ENCODE results near the gene PGBD5.
A peak's percentile ranks its signal among the peaks of the same experiment; 100 is the strongest.

PGBD5 gene

GRCh38 chr1:230371923-230372703 lies 54.0 kb downstream of the PGBD5 start:
- DNase-seq, result no peak

DNA sequence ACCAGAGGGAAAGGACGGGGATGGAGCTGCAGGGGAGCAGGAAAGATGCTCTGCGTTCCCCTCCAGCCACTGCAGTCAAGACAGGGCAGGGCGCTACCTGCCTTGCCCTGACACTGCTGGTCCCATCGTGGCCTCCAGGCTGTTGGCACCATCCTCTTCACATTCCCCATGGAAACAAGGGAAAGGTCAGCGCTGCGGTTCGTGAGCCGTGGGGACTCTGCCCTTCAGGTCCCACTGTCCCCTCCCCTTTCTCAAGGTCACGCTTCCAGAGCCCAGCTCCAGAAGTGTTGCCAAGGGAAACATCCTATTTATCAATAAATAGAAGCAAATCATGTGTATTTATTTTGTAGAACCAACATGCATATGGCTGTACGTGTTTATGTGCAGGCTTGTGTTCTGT lies 56.0 kb downstream of the PGBD5 start:
- DNase-seq, result no peak

- DNase-seq, result no peak
These were observed 57.3 kb downstream of the PGBD5 start for GRCh38 chr1:230368871-230369270.

- no peak for DNase-seq
These were observed 57.8 kb downstream of the PGBD5 start for GRCh38 chr1:230368363-230368762.

- no peak for DNase-seq
These were observed 59.6 kb downstream of the PGBD5 start for GRCh38 chr1:230366504-230366915.

DNA sequence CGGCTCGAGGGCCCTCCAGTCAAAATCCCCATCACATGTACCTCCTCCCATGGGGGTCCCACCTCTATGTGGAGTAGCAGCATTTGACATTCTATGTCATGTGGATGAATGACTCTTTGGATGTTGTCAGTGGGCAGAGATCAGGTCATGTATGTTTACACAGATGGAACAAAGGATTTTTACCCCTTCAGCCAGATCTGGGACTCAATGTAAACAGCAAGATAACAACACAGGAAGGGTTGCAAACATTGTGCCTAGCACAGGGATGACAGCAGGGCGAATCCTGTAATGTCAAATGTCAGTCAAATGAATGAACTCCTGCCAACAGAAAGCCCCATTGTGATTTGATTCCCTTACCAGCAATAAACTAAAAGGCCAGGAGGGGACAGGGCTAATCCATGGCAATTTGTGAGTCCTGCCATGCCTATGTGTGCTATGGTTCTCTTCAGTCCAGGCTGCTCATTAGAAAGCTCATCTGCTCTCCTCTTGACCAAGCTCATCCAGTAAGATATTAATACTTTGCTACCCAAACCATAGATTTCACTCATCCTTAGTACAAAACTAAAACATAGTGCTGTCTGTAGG lies 60.3 kb downstream of the PGBD5 start:
- no peak for DNase-seq

- no peak for DNase-seq
These were observed 63.2 kb downstream of the PGBD5 start for GRCh38 chr1:230362949-230363348.

DNA sequence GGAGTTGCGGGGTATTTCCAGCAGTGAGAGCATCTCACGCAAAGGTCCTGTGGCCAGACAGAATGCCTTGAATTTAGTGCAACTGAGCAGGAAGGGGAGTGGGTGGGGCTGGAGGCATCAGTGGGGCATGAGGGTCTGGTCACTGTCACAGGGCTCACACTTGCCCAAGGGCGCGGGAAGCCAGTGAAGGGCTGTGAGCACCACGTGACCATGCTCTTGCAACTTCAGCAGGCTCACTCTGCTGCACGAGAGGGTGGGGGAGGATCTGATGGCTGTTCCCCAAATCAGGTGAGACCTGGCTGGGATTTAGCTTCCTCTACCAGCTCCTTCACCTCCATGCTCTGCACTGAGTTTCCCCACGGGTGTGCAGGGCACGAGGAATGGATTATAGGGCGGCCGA lies 64.2 kb downstream of the PGBD5 start:
- DNase-seq, result no peak

GRCh38 chr1:230359992-230360668 lies 66.0 kb downstream of the PGBD5 start:
- DNase-seq, result no peak

- DNase-seq, result peak; percentile 79
These were observed 69.0 kb downstream of the PGBD5 start for GRCh38 chr1:230356869-230357794.

- DNase-seq, result no peak
These were observed 69.9 kb downstream of the PGBD5 start for GRCh38 chr1:230356190-230356589.

GRCh38 chr1:230355594-230355993 lies 70.5 kb downstream of the PGBD5 start:
- no peak for DNase-seq

DNA sequence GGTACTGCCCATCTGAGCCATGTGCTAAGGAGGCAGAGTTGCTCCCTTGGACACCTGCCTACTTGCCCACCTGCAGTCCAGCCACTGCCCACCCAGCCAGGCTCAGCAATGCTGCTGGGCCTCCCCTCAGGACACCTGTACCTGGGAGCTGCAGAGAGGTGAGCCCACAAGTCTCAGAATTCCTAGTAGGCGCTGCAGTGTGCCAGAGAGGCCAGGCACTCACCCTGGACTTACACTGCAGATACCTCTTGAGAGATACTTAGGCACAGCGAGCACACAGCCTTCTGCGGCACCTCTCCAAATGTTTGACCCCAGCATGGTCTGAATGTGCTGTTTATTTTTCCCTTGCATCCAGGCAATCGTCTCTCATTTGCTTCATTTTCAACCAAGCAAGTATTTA lies 71.0 kb downstream of the PGBD5 start:
- no peak for DNase-seq

DNA sequence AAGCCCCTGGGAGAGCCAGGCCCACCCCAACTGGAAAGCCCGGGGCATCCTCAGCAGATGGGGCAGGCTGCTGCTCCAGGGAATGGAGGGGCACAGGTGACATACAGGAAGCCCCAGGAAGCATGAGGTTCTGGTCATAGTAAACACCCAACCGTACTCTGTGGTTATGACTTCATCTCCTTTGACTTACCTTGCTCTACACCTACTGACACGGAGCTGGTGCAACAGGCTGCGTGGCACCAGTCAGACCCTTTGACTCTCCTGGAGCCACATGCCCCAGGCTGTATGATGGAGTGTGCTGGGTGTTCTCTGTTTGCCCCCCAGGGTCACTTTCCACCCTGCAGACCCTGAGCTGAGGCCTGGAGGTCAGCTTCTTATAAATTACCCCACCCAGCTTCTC lies 72.1 kb downstream of the PGBD5 start:
- DNase-seq, result no peak

- DNase-seq, result no peak
These were observed 73.6 kb downstream of the PGBD5 start for GRCh38 chr1:230352537-230352936.

DNA sequence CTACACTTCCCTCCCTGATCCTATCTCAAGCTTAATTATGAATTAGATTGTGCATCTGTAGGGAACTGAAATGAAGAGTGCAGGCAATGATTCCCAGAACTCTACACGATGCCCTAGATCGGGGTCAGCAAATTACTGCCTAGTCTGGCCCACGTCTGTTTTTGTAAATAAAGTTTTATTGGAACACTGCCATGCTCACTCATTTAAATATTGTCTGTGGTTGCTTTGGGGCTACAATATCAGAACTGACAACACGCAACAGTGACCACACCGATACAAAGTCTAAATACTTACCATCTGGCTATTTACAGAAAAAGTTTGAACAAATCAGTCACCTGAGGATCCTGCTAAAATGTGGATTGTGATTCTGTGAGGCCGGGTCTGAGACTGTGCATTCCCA lies 74.1 kb downstream of the PGBD5 start:
- no peak for DNase-seq

GRCh38 chr1:230351514-230351913 lies 74.6 kb downstream of the PGBD5 start:
- DNase-seq, result no peak

DNA sequence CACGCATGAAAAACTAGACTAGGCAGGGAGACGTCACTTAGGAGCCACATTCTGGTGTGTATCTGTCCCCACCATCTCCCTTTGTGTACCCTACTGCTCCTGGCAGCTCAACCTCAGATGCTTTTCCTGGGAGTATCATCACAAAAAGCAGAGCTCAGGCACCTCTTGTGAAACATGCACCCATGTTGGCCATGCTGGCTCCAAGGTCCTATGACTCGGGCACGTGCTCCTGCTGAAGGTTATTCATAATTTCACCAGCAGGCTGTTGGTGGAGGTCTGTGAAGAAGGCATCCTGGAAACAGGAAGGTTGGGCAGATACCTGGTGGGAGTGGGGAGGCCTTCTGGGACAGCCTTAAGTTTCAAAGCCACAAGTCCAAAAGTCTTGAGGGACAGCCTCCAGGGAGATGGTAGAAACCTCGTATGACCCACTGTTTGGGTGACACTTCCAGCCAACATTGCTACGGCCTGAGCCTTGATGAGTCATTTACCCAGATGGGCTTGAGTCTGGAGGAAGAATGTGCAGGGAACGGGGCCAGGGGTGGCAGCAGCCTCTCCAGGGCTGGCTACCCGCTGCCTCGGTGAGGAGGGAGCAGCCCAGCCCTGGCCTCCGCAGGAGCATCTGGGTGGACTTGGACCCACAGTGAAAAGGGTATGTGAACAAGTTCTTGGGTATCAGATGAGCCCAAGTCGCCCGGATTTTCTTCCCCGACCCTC lies 75.8 kb downstream of the PGBD5 start:
- no peak for DNase-seq

DNA sequence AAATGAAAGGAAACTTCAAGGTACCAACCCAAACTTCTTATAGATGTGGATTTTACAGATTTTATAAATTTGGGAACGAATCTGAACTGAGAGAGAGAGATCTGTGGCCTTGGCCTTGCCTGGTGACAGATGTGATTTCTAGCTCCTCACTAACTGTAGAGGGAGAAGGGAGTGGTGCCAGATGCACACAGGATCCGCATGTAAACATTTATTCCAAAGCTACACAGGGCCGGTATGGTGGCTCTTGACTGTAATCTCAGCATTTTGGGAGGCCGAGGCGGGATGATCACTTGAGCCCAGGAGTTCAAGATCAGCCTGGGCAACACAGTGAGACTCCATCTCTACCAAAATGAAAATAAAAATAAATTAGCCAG lies 77.1 kb downstream of the PGBD5 start:
- no peak for DNase-seq

DNA sequence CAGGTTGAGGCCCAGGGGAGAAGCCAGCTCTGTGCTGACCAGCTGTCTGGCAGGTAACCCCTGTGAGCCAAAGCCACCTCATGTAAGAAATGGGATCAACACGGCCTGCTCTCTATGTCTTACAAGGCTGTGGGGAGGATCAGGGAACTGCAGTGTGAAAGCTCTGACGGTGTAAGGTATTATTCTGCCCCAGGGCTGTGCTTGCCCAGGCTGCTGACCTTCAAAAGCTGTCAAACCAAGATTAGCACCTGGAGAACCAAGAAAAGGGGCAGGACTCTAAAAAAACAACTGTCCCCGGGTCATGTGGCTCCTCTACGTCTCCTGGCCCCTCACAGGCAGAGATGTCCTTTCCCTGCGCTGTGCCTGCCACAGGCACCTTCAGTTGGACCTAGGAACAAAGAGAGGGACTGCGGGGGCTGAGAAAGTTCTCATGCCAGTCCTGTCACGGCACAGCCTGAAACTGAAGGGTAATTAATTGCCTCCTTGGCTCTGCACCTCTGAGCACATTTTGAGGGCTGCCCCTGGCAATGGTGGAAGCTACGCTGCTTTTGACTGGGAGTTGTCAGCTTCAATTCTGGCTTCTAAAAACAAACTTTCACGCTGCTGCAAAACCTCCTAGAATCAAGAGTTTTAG lies 77.6 kb downstream of the PGBD5 start:
- no peak for DNase-seq

- DNase-seq, result no peak
These were observed 78.2 kb downstream of the PGBD5 start for GRCh38 chr1:230347896-230348295.

Measured in COR-L47 (cell line).